HUES48 (cell line): ENCODE data around the gene SYS1.
A peak's percentile ranks its signal among the peaks of the same experiment; 100 is the strongest.

Experiments used
- H3K27ac ChIP-seq: one replicate; pipeline ENCODE4 v1.7.0; 2013; ENCODE audit warnings: low read depth, low read length, inconsistent platforms
- H3K27me3 ChIP-seq: 2 replicates; pipeline ENCODE4 v1.6.1; 2013; ENCODE audit warnings: mild to moderate bottlenecking, low read length; ENCODE audit not compliant: control insufficient read depth, insufficient read depth
- H3K36me3 ChIP-seq: 2 replicates; pipeline ENCODE4 v1.6.1; 2013; ENCODE audit warnings: low read length; ENCODE audit not compliant: control insufficient read depth, insufficient read depth
- H3K4me1 ChIP-seq: 2 replicates; pipeline ENCODE4 v1.6.1; 2013; ENCODE audit warnings: mild to moderate bottlenecking, low read length; ENCODE audit not compliant: control insufficient read depth, insufficient read depth
- H3K4me3 ChIP-seq: 2 replicates; pipeline ENCODE4 v1.5.1; 2013; ENCODE audit warnings: mild to moderate bottlenecking, low read depth, low read length
- H3K9ac ChIP-seq: 2 replicates; pipeline ENCODE4 v1.6.1; 2013; ENCODE audit warnings: mild to moderate bottlenecking, low read depth, low read length, moderate library complexity
- H3K9me3 ChIP-seq: 2 replicates; pipeline ENCODE4 v1.6.1; 2013; ENCODE audit warnings: low read length; ENCODE audit not compliant: control insufficient read depth, insufficient read depth

Gene SYS1

DNA sequence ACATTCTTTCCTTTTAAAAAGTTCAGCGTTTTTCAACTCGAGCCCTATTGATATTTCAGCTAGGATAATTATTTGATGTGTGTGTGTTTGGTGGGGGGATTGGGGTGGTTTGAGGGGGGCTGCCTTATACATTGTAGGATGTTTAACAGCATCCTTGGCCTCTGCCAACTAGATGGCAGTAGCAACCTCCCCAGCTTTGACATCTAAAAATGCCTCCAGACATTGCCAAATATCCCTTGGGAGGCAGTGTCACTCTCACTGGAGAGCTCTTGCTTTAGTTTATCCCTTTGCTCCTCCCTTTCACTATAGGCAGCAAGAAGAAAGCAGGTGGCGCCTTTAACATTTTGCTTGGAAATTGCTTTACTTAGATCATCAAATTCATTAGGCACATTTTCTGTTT, 29.8 kb downstream of the SYS1 start:
- H3K27ac ChIP-seq: no peak overlapping the region
- no peaks in the 10 kb centered on the region for H3K27me3 ChIP-seq
- H3K9me3 ChIP-seq: no peaks in the 10 kb centered on the region
- no peak overlapping the region for H3K9ac ChIP-seq
- no peaks in the 10 kb centered on the region for H3K4me1 ChIP-seq
- no peak overlapping the region for H3K4me3 ChIP-seq
- H3K36me3 ChIP-seq: no peaks in the 10 kb centered on the region

GRCh38 chr20:45394221-45395113, 31.5 kb downstream of the SYS1 start:
- Histone ChIP-seq H3K9me3 (no peaks in the 10 kb centered on the region; the same call in 1 of the 2 replicates), H3K4me1 (no peaks in the 10 kb centered on the region), H3K4me3 (no peak overlapping the region)

DNA sequence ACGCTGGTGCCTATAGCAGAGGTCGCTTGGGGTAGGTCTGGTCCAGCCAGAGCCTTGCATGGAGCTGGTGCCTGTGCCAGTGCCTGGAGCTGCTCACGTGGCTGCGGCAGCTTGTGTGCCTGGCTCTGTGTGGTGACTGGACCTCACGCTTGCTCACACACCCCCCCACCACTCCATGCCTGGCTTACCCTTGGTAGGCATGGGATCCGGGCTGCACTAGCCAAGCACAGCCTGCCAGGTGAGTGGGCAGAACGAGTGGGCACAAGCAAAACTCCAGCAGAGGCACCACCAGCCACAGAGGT, 32.1 kb downstream of the SYS1 start:
- no peaks in the 10 kb centered on the region; the same call in 1 of the 2 replicates for H3K9me3 ChIP-seq
- no peak overlapping the region for H3K4me3 ChIP-seq
- H3K27me3 ChIP-seq: no peaks in the 10 kb centered on the region
- H3K36me3 ChIP-seq: no peaks in the 10 kb centered on the region
- H3K4me1 ChIP-seq: no peaks in the 10 kb centered on the region
- H3K27ac ChIP-seq: no peak overlapping the region
- no peak overlapping the region for H3K9ac ChIP-seq

More at GRCh38 chr20:45394221-45395113, 31.5 kb downstream of the SYS1 start:
- H3K27me3 ChIP-seq: no peaks in the 10 kb centered on the region
- H3K36me3 ChIP-seq: no peaks in the 10 kb centered on the region
- no peak overlapping the region for H3K9ac ChIP-seq
- H3K27ac ChIP-seq: no peak overlapping the region

DNA sequence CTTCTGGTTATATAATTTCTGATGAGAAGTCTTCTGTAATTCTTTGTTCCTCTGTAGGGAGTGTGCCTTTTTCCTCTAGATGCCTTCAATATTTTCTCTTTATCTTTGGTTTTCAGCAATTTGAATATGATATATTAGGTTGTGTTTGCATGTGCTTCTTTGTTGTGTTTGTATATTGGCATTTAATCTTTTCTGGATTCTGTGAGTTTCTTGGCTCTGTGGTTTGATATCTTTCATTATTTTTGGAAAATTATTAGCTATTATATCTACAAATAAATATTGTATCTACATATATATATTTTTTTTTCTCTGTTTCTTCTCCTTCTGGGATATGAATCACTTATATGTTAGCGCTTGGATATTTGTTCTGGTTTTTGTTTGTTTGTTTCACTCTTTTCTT, 36.1 kb downstream of the SYS1 start:
- no peaks in the 10 kb centered on the region for H3K36me3 ChIP-seq
- peaks cover 2% of the 10 kb centered on the region for H3K27me3 ChIP-seq
- peaks cover 6% of the 10 kb centered on the region; the same call in 1 of the 2 replicates for H3K9me3 ChIP-seq
- no peak overlapping the region for H3K4me3 ChIP-seq
- no peak overlapping the region for H3K27ac ChIP-seq
- no peak overlapping the region for H3K9ac ChIP-seq
- no peaks in the 10 kb centered on the region for H3K4me1 ChIP-seq

GRCh38 chr20:45400346-45401031, 37.5 kb downstream of the SYS1 start:
- H3K4me3 ChIP-seq: no peak overlapping the region
- 0 out of 2 replicates have a peak, but pooled peaks cover under 1% of the 10 kb centered on the region for H3K4me1 ChIP-seq
- H3K27ac ChIP-seq: no peak overlapping the region
- H3K36me3 ChIP-seq: no peaks in the 10 kb centered on the region
- H3K9me3 ChIP-seq: peaks cover 6% of the 10 kb centered on the region; the same call in 1 of the 2 replicates
- H3K9ac ChIP-seq: no peak overlapping the region
- H3K27me3 ChIP-seq: peaks cover 15% of the 10 kb centered on the region

DNA sequence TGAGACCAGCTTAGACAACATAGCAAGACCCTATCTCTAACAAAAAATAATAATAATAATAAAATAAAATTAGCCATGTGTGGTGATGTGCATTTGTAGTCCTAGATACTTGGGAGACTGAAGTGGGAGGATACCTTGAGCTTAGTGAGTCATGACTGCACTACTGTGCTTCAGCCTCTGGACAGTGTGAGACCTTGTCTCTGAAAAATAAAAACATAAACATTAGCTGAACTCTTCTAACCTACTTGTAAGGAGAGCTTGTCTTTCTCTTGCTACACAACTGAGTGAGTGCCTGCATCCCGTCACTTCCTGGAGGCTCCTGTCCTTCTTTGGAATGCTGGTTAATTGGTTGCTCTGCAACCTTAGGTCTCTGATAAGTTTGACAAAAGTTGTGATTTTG, 40.0 kb downstream of the SYS1 start:
- no peak overlapping the region for H3K4me3 ChIP-seq
- peaks cover 8% of the 10 kb centered on the region for H3K4me1 ChIP-seq
- peaks cover 6% of the 10 kb centered on the region; the same call in 1 of the 2 replicates for H3K9me3 ChIP-seq
- H3K36me3 ChIP-seq: no peaks in the 10 kb centered on the region
- H3K9ac ChIP-seq: no peak overlapping the region
- no peak overlapping the region for H3K27ac ChIP-seq
- H3K27me3 ChIP-seq: peaks cover 32% of the 10 kb centered on the region

DNA sequence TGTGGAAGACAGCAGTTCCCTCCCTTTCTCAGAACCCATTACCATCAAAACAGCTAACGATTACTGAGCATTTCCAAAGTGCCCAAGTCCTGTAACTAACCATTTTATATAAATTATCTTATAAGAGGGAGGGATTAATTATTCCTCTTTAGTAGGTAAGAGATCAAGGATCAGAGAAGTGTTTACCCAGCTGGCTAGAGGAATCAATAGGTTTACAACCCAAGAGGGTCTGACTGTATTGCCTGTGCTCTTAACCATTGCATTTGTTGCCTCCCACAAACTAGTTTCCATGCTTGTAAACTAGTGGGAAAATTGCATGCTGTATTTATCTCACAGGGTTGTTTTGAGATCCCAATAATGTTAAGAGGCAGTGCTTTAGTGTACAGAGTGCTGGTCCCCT, 41.5 kb downstream of the SYS1 start:
- H3K27ac ChIP-seq: no peak overlapping the region
- no peak overlapping the region for H3K9ac ChIP-seq
- H3K4me1 ChIP-seq: peaks cover 10% of the 10 kb centered on the region
- H3K4me3 ChIP-seq: no peak overlapping the region
- H3K36me3 ChIP-seq: peaks cover 10% of the 10 kb centered on the region
- H3K27me3 ChIP-seq: peaks cover 33% of the 10 kb centered on the region
- peaks cover 6% of the 10 kb centered on the region; the same call in 1 of the 2 replicates for H3K9me3 ChIP-seq

DNA sequence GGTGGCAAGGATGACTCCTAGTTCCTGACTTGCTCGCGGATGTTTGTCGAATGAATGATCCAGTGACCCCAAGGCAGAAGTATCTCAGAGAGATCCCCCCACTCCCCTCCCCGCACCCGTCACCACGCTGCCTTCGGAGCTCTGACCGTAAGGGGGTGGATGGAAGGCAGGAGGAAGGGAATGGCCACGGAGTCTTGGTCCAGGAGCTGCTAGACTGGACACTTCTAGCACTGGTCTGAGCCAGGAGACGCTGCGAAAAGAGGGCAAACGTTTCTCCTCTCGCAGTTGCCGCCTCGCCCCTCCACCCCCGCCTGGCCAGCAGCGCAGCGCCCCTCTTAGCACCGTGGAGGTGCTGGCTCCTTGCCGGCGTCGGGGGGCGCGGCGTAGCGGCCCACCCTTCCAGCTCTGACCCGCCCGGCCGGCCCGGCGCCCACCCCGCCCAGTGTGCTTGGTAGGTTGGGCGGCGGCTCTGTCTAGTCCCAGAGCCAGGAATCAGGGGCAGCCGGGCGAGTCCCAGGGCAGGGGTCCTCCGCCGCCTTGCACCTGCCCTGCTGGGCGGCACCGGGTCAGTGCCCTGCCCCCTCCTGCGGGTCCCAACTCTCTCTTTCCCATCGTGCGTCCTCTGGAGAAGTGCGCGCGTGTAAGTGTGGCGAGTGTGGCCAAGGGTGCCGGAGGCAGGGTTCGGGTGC, 42.8 kb downstream of the SYS1 start:
- Histone ChIP-seq H3K36me3 (peaks cover 22% of the 10 kb centered on the region), H3K27ac (peak overlapping the region; percentile 28), H3K9me3 (peaks cover 1% of the 10 kb centered on the region; the same call in 1 of the 2 replicates), H3K4me3 (peak overlapping the region; percentile 72), H3K4me1 (peaks cover 10% of the 10 kb centered on the region), H3K27me3 (peaks cover 33% of the 10 kb centered on the region), H3K9ac (peak overlapping the region; percentile 76; the same call in 1 of the 2 replicates)

DNA sequence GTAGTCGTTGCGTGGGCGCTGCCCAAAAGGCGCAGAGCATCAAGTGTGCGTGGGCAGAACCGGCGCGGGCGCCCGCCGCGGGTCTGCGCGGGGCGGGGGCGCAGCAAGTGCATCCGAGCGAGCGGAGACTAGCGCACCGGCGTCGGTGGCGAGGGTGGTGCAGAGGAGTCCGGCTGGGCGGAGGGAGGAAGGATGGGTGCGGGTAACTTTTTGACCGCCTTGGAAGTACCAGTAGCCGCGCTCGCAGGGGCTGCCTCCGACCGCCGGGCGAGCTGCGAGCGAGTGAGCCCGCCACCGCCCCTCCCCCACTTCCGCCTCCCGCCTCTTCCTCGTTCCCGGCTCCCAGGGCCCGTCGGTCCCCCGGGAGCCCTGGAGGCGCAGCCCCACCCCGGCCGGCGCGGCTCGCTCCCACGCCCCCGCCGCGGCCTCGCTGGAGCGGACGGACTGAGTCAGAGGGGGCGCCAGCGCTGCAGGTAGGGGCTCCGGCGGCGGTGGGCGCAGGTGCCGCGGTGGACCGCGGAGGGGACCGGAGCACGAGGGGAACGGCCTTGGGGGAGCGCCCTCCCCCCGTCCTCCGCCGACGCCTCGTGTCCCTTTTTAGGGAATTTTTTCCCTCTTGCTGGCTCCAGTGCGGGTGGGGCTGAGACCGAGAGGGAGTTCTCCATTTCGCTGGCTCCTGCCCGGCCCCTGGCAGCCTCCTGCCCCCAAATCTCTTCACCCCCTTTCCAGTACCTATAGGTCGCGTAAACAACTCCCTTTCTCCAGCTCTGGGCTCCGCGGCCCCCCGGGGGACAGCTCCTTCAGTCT, 43.5 kb downstream of the SYS1 start:
- Histone ChIP-seq H3K36me3 (peaks cover 28% of the 10 kb centered on the region), H3K27ac (peak overlapping the region; percentile 78), H3K9me3 (no peaks in the 10 kb centered on the region), H3K27me3 (peaks cover 33% of the 10 kb centered on the region), H3K4me1 (peaks cover 10% of the 10 kb centered on the region), H3K9ac (peak overlapping the region; percentile 76), H3K4me3 (peak overlapping the region; percentile 72)

GRCh38 chr20:45407067-45407745, 44.2 kb downstream of the SYS1 start:
- peaks cover 10% of the 10 kb centered on the region for H3K4me1 ChIP-seq
- peaks cover 28% of the 10 kb centered on the region for H3K36me3 ChIP-seq
- H3K9ac ChIP-seq: peak overlapping the region; percentile 76; the same call in 1 of the 2 replicates
- H3K27ac ChIP-seq: peak overlapping the region; percentile 78
- H3K4me3 ChIP-seq: peak overlapping the region; percentile 72
- no peaks in the 10 kb centered on the region for H3K9me3 ChIP-seq
- H3K27me3 ChIP-seq: peaks cover 33% of the 10 kb centered on the region
